NCI-H460 (cell line): ENCODE data around the gene ST7. TPM values are rescaled to one million over a fixed set of nuclear protein-coding genes. Genes with fewer than 3 reads are reported as not detected.

Experiments used
- DNase-seq: peaks from one replicate; pipeline ENCODE4 v3.0.0-alpha.2; 2016; ENCODE audit warnings: low read depth; ENCODE audit errors: extremely low read depth
- total RNA-seq: library from RNA; depleted of rRNA; stranded (reverse); fragments of >200 nt; shearing (Covaris generic); gene quantifications from 2 replicates; pipeline ENCODE4 v1.2.3, GENCODE V29; 2014

Gene ST7
- total RNA-seq, 1 experiment from 2014 or later: 30.7 TPM

GRCh38 chr7:117048882-117049281 lies 95.6 kb downstream of the ST7 start:
- DNase-seq: no peak

DNA sequence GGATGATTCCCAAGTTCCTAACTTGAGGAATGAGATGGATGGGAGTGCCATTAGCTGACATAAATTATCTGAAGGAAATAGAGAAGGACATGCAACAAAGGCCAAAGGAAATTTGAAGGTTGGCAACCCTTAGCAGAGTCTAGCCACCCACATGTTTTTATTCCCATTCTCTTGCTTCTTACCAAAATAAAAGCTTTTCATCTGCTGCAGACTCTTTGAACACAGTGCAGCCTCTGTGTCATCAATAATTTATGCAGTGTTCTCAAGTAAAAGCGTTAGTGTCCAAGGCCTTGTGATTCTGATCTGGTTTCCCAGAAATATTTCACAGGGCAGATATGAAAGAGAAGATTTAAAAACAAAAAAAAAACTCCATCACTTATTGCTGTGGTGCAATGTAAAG lies 98.5 kb downstream of the ST7 start:
- no peak for DNase-seq

- DNase-seq: no peak
Measured at GRCh38 chr7:117053432-117053831, 100.1 kb downstream of the ST7 start.

- DNase-seq: no peak
Measured at GRCh38 chr7:117061751-117062150, 108.5 kb downstream of the ST7 start.

DNA sequence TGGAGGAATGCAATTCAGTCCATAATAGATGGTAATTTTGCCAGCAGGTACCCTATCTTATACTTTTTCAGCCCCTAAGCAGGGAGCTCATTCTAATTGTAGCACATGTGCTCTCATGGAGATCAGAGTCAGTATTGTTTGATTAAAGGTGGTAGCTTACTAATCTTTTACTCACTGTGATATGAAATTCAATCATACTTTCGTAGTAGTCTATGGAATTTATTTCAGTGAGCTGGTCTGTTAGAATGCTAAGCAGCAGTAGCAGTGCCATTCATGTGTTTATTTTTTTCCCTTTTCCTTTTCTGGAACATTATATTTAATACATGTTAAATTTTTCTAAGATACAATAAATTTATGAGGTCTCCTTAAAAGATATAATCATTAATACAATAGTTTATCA lies 109.0 kb downstream of the ST7 start:
- no peak for DNase-seq

DNA sequence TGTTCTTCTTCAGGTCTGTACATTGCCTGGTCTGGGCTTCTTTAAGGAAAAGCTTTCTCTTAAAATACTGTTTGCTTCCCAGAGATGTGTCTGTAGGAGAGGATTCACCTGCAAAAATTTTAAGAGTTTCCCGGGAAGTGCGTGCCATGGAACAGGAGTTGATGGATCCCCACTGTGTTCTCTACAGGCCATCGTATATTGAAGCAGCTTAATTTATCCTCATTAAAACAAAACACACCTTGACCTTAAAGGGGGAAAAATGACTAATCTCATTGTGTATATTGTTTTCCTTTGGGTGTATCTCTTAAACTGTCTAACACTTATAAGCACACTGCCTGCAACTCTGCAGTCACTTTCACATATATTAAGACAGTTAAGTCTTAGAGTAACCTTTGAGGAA lies 111.4 kb downstream of the ST7 start:
- no peak for DNase-seq

DNA sequence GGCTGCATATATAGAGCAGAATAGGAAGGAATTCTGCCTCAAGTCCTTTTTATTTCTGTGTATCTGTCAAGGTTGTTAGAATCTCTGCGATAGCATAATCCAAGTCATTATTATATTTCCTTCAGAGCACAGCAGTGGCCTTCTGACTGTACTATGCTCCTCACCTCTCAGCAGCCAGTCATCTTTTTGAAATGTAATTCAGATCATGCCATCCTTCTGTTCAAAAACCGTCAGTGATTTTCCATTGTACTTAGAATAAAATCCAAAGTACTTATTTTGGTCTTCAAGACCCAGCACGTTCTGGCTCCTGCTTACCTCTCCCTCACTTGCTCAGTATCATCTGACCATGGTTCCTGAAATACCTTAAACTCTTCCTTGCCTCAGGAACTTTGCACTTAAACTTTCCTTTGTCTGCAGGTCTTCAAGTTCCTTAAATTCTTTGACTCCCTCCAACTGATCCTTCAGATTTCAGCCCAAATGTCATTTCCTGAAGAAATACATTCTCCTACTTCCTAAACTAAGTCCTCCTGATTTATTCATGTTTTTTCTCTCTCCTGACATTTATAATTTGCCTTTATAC lies 112.4 kb downstream of the ST7 start:
- no peak for DNase-seq

- DNase-seq: no peak
Measured at GRCh38 chr7:117066668-117067067, 113.4 kb downstream of the ST7 start.

GRCh38 chr7:117067340-117067739 lies 114.0 kb downstream of the ST7 start:
- DNase-seq: no peak

DNA sequence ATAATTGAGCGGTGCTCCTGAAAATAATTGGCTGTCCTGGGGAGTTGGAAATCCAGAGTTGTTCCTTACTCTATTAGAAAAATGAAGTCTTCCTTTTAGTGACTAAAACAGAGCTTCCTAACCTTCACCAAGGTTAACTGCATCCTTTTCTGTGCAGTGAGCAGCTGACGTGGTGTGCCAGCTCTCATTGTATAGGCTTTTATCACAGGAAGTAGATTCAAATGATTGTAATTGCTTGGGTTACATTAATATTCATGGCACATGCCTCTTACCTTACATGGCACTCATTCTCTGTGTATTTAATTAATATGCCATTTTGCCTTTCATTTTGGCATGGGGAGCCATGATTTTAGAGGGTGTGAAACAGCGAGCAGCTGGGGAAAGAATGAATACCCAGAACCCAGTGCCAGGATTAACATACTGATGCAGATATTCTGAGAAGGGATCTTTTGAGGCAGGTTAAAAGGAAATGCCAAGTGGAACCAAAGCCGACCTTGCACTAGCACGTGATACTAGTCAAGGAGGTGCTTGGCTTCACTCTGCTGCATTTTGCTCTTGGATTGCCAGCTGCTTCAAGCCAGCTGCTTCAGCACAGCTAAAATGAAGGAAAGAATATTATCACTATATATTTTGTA lies 115.3 kb downstream of the ST7 start:
- DNase-seq: no peak

DNA sequence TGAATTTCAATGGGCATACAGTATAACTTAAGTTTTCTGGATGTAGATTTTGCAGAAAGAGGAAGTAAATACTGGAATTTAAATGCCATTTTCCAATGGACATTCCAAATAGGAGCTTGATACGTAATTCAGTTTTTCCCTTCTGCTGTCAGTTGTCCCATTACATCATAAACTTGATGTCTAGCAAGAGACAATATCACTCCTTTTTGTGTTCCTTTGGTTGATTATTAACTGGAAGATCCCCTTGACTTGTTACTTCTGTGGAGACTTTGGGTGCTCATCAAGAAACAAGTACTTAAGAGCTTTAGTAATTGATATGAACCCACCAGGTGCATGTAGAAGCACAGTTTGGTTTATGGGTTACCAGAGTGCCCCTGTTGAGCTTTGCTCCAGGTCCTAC lies 116.1 kb downstream of the ST7 start:
- DNase-seq: no peak

- no peak for DNase-seq
Measured at GRCh38 chr7:117071551-117071950, 118.2 kb downstream of the ST7 start.

DNA sequence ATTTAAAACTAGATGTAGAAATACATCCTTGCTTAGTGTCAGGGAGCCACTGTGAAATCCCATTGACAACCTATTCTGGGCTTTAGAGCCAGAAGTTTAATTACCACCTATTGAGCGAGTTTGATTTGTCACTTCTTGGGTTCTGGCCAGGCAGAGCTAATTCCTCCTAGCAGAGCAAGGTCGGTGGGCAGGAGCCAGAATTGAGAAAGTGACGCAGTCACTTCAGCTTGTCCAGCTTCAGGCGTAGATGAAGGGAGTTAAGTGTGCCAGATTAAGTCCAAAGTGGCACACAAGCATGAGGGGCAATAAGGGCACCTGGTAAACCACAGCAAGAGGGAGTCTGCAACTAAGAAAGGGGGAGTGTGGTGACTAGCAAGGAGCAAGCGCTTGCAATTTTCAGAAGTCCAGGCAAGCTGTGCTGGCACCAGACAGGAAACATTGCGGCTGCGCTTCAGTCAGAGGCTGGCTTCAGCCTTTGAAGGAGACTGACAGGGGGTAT lies 119.4 kb downstream of the ST7 start:
- no peak for DNase-seq

DNA sequence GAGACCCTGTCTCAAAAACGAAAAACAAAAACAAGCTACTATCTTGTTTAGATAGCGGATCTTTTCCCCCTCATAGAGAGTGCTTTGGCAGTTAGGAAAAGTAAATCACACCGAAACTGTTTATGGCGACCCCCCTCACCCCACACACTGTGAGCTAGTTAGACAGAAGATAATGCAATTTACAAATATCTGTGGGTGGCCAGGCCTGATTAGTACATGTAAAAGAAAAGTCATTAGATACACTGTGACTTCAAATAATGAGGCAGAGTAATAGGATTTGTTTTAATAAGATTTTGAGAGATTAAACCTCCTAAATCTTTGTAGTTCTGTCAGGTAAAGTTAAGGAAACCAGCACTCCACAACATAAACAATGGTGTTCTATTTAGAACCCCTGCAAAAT lies 121.1 kb downstream of the ST7 start:
- no peak for DNase-seq

GRCh38 chr7:117075934-117076333 lies 122.6 kb downstream of the ST7 start:
- no peak for DNase-seq

DNA sequence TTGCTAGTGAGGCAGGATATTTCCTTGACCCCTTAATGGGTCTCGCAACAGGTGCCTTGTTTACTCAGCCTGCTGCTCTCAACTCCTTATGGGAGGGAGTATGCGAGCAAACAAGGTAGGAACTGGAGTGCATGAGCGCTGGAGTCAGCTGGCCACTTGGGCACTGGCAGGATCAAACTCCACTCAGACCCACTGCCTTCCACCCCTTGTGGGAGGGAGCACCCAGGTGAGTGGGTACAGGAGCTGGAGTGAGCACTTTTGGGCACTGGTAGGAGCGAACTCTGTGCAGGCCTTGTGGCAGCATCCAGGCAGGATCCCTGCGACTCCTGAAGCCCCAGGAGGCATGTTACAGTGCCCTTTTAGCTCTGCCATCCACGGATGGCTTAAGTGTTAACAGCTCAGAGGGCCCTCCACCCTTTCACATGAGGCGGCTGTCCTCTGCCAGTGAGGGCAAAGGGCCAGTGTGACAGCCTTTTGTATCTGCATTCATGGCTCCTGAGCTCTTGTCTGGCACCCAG lies 123.2 kb downstream of the ST7 start:
- no peak for DNase-seq

DNA sequence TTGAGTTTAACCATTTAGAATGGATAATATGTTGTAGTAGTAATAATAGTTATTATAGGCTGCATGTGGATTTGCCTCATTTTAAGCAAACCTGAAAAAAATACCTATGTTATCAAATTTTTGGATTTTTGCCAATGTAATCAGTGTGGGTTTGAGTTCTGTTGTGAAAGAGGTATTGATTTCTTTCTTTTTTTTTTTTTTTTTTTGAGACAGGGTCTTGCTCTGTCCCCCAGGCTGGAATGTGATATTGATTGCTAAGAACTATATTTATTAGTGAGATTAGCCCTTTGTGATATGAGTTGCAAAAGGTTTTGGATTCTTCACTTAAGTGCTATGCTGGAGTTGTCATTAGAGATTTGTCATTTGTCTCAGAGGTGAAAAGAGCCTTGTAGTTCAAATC lies 124.4 kb downstream of the ST7 start:
- DNase-seq: no peak

GRCh38 chr7:117082647-117083046 lies 129.3 kb downstream of the ST7 start:
- DNase-seq: no peak

DNA sequence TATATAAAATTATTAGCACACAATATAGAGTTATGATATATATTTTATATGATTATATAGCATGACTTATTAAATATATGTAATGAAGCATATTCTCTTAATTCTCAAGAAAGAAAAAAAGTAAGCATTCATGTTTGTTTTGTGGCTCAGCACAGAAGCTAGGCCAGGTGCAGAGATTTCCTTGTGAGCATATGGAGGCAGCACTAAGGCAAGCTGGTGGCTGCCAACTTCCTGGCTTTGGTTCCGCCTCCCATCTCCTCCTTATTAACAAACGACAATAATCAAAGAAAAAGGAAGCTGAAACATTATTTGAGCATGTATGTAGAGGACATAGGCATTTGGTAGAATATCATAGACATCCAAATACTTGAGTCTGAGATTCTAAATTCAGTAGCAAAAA lies 130.3 kb downstream of the ST7 start:
- no peak for DNase-seq

DNA sequence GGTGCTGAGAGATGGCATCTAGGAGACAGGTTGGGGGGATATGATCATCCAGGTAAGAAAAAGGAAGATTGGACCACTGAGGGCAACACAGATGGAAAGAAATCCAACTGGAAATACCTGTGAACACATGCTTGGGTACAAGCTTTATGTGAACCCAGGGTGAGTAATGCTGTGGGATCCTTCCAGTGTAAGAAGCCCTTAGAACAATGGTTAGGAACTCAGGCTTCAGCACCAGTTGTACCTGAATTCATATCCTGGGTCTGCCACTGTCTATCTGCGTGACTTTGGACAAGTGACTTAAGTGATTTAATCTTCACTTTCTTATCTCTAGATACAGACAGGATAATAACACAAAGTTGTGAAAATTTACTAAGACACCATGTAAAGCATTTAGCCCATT lies 131.0 kb downstream of the ST7 start:
- no peak for DNase-seq

GRCh38 chr7:117085275-117085674 lies 132.0 kb downstream of the ST7 start:
- DNase-seq: no peak

DNA sequence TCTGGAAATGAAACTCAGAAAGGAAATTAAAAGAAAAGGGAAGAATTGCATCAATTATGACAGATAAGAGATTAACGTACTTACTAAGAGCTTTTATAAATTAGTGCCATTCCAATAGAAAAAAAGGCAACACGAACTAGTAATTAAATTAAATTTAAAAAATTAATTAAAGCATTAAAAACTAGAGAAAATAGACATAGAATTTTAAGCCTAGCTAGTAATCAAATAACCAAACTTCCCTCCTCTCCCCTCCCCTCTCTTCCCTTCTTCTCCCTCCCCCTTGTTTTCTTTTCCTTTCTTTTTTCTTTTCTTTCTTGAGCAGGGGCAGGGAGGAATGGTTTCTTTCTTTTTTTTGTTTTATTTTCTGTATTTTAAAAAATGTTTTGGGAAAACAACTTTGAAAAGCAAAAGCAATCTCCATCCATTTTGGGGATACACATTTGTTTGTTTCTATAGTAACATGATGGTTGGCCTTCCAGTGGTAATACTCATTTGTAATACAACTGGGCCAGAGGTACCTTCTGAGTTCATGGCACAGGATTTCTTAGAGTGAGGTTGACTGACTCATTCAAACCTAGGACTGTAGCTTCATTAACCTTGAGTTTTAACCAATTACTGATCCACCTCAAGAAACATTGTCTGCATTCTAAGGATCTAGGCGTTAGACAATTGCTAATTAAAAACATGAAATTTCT lies 132.6 kb downstream of the ST7 start:
- DNase-seq: no peak
